ENCODE results near the gene CHPF2.

CHPF2 gene

GRCh38 chr7:151235091-151235787, 3.0 kb downstream of the CHPF2 start:
- DNase-seq: no peak

- DNase-seq: no peak
Measured at GRCh38 chr7:151236406-151236805, 4.1 kb downstream of the CHPF2 start.

GRCh38 chr7:151237244-151238189, 5.2 kb downstream of the CHPF2 start:
- no peak for DNase-seq

GRCh38 chr7:151238190-151238810, 6.0 kb downstream of the CHPF2 start:
- DNase-seq: no peak

GRCh38 chr7:151238924-151239836, 6.9 kb downstream of the CHPF2 start:
- DNase-seq: no peak

GRCh38 chr7:151239837-151240459, 7.7 kb downstream of the CHPF2 start:
- no peak for DNase-seq

GRCh38 chr7:151240536-151240935, 8.3 kb downstream of the CHPF2 start:
- DNase-seq: no peak

GRCh38 chr7:151240942-151241754, 8.9 kb downstream of the CHPF2 start:
- no peak for DNase-seq

- no peak for DNase-seq
Measured at GRCh38 chr7:151241755-151242096, 9.4 kb downstream of the CHPF2 start.

GRCh38 chr7:151242159-151243044, 10.1 kb downstream of the CHPF2 start:
- no peak for DNase-seq

- DNase-seq: no peak
Measured at GRCh38 chr7:151243045-151243349, 10.7 kb downstream of the CHPF2 start.

- peak; percentile 47 for DNase-seq
Measured at GRCh38 chr7:151243408-151244195, 11.3 kb downstream of the CHPF2 start.

GRCh38 chr7:151244196-151244840, 12.0 kb downstream of the CHPF2 start:
- DNase-seq: no peak

- no peak for DNase-seq
Measured at GRCh38 chr7:151244841-151245346, 12.6 kb downstream of the CHPF2 start.

GRCh38 chr7:151245360-151246101, 13.2 kb downstream of the CHPF2 start:
- DNase-seq: no peak

GRCh38 chr7:151246102-151246850, 14.0 kb downstream of the CHPF2 start:
- DNase-seq: no peak

Measured in NCI-H2107 (cell line).